ENCODE results near the gene KIF14. TPM values are rescaled to one million over a fixed set of nuclear protein-coding genes. Genes with fewer than 3 reads are reported as not detected.
"Not testable (repeated sequence)": the region's sequence is repeated elsewhere in the genome, so short reads cannot be mapped to it uniquely, and the experiment has no call there.

KIF14 gene
- total RNA-seq, 1 donor from 2014 or later = 3.1 TPM

DNA sequence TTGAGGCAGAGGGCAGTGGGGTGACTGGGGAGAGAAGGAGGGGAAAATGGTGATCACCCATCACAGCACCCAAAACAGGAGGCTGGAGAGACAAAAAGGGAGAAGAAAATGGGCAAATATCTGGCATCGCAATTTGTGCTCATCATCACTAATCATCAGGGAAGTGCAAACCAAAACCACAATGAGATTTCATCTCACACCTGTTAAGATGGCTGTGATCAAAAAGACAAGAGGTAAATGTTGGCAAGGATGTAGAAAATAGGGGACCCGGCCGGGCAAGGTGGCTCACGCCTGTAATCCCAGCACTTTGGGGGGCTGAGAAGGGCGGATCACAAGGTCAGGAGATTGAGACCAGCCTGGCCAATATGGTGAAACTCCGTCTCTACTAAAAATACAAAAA is 74.0 kb downstream of the KIF14 start:
- ATAC-seq = no peak

DNA sequence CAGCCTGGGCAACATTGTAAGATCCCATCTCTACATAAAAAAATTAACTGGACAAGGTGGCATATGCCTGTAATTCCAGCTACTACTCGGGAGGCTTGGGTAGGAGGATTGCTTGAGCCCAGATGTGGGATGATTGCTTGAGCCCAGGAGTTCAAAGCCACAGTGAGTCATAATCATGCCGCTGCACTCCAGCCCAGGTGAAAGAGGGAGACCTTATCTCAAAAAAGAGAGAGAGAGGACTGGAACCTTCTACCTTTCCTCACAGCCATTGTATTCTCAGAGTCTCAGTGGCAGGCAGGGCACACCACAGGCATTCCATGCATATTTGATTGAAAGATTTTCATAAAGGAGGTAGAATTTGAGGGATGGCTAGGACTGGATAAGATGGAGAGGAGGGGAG is 78.4 kb downstream of the KIF14 start:
- ATAC-seq = no peak

DNA sequence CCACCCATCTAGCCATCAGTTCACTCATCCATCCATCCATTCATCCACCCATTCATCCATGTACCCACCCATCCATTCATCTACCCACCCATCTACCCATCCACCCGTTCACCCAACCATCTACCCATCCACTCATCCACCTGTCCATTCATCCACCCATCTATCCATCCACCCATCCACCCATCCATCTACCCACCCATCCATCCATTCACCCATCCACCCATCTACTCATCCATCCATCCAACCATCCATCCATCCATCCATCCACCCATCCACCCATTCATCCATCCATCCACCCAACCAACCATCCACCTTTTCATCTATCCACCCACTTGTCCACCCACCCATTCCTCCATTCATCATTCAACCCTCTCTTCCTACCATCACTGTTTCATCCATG is 80.3 kb downstream of the KIF14 start:
- no peak for ATAC-seq

DNA sequence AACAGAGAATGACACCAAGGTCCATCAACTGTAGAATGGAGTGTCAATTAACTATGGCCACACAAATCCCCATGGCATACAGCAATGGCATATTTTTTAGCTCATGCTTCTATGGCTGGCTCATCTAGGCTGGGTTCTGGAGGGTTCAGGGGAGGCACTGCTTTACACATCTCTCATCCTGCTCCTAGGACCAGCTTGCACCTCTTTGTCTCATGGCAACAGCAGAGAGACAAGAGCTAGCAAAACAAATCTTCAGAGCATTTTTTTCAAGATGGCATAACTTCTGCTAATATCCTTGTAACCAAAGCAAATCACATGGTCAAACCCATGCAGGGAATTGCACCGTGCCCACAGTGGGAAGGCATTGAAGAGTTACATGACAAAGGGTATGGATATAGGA is 82.4 kb downstream of the KIF14 start:
- ATAC-seq = no peak

DNA sequence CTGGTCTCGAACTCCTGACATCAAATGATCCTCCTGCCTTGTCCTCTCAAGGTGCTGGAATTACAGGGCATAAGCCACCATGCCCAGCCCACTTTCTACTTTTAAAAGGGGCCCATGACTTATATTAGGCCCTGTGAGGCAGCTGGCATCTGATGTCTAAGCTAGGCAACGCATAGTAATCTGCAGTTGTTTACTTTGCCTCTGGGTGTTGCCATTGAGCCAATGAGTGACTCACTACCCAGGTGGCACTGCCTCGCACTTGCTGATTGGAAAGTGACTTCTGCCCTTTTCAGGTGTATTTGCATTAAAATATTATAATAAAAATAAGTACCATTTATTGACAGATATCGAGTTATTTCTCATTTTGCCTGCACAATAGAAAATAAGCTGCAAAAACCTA is 84.9 kb downstream of the KIF14 start:
- ATAC-seq = peak; percentile 86

DNA sequence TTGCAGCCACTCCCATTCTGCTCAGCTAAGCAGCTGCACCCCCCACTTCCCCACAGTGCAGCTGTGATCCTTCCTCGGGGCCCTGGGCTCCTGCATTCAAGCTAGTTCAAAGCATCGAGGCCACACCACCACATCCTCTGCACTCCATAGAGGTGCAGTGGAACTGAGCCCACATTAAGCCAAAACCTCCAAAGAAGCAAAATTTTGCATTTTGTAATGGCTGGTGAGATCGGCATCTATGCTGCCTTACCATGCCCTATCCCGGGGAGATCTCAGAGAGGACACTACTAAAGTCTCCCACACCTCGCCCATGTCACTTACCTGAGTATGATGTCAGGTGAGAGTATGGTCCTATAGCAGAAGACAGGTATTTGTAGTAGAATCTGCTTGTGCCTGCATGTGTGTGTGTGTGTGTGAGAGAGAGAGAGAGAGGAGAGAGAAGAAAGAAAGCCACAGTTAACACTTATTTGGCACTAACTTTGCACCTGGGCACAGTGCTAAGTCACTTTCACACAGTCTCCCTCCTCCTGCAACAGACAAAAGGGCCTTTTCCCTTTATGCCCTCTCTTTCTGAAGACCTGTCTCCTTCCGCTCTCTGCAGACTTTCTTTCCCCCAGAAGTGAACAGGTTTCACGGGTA is 89.8 kb downstream of the KIF14 start:
- no peak for ATAC-seq

DNA sequence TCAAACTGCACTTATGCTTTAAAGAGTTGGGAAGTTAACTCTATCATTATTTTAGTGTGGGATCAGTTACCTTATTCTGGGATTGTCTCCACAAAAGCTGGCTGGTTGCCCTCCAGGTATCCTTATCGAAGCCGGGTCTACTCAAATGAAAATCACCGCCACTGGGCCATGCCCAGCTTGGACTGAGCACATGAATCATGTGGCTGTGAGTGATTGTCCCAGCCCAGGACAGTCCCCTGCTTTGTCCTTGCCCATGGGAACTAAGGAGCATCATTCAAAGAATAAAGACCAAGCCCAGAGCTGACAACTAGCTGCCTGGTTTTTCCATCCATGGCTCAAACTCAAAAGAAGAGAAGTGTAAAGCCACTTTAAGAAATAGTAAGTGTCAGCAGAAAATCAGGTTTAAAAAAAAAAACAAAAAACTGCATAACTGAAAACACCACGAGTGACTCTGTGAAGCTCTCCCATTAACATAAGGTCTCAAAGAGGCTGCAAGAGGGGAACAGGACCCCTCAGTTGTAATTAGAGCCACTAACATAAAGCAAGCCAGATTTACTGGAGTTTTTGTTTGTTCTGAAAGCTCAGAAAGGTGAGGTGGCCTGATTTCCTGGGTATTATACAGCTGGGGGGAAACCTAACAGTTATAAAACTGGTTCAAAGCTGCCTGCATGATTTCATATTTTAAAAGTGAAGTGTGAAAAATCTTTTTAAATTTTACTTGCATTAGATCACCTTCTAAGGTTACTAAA is 91.5 kb downstream of the KIF14 start:
- no peak for ATAC-seq

DNA sequence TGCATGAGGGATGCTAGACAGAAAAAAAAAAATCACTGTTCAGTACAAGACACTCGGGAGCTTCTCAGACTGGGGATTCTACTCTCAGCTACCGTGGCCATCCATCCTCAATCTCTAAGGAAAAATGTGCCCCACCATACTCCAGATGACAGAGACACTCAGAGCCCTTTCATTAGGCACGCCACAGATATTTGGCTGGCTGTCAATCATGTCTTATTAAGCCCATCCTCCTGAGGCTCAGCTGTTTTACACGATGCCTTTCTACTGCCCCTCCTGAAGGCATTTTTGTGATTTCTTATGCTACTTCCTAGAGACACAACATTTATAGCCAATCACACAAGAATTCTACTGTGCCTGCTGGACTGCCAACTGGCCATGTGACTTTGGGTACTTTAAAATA is 92.9 kb downstream of the KIF14 start:
- no peak for ATAC-seq

DNA sequence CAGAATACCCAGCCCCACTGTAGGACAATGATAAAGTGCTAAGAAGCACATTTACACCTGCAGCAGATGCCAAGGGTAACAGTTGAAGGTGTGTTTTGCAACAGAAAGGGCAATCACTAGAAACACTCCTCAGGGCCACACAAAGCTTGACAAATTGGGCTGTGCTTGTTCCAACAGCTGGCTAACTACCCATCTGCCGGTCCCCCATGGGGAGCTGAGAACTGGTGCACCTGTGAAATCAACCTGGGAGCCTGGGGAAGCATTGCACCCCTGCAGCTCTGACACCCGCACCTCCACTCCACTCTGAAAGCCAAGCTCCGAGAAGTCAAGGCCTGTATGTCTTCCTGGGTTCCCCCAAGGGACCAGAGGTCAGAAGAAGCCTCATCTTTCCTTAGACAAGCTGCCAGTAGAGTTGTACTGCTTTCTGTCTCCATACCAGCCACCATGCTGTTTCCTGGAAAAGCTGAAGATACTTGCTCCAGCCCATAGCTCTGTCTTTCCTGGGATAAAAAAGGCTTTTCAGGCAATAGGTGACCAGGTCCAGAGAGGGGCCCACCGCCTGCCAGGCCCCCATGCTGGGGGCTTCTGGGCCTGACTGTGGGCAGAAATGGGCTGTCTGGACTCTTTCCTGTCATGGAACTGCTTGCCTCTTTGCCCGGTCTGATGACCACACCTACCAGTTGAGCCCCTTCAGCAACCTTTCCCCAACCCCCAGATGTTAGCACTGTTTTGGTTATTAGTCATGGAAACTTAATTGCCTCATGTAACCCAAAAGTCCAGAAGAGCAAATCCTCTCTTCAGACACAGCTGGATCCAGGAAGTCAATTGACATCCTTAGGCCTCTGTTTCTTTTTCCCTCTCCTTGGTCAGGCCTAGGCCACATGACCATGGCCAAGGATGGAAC is 93.6 kb downstream of the KIF14 start:
- no peak for ATAC-seq

DNA sequence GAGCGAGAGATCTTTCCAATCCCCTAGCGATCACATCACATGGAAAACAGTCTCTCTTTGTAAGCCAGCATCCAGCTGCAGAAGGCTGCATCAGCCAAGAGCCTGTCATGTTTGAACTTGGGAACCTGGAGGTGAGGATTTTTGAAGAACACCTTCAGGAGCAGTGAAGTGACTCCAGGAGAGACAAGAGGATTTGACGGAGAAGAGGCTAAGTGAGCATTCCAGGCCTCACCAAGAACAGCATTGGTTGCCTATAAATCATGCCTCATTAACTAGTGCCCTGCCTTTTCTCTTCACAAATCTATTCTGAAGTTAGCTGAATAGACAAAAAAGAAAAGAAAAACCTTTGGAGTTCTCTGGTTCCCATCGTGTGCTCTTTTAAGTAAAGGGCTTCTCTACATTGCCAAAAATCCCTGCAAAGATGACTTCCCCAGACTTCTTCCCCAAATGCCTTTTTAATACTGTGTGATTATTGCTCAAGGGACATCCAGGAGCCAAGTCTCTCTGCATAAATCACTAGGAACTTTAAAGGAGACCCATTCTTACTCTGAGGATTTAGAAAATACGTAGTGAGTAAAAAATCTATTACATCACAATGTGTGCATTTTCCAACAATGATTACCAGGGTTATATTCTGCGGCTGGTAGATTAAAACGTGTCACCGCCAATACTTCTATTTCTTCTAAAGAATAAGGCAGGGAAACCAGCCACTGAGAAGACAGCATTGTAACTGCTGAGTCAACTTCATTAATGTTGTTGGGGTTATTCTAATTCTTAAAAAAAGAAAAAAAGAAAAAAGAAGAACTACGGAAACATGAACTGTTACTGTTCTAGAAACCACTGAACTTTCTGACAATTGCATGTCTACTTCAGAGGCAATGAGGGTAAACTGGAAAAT is 95.2 kb downstream of the KIF14 start:
- ATAC-seq = no peak

DNA sequence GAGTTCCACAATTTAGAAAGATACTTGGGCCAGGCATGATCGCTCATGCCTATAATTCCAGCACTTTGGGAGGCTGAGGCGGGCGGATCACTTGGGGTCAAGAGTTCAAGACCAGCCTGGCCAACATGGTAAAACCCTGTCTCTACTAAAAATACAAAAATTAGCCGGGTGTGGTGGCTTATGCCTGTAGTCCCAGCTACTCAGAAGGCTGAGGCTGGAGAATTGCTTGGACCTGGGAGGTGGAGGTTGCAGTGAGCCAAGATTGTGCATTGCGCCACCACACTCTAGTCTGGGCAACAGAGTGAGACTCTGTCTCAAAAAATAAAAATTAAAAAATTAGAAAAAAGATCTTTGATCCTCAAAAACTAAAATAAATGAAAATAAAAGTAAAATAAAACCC is 96.0 kb downstream of the KIF14 start:
- ATAC-seq = not testable (repeated sequence)

DNA sequence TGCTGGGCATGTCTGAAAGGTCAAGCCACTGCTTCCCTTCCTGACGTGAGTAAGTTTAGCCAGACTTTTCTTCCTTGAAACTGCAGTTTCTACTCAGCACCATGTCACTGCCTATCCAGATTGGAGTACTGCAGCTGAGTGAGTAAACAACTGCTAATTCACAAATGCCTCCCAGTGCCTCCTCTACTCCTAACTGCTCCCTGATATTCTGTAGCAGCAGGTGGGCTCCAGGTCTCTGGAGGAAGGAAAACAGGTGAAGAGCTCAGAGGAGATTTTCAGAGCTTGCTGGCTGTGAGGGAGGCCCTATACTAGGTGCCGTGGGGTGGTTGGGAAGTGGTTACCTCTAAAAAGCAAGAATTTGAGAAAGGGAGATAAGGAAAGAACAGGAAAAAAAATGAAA is 96.5 kb downstream of the KIF14 start:
- no peak for ATAC-seq

DNA sequence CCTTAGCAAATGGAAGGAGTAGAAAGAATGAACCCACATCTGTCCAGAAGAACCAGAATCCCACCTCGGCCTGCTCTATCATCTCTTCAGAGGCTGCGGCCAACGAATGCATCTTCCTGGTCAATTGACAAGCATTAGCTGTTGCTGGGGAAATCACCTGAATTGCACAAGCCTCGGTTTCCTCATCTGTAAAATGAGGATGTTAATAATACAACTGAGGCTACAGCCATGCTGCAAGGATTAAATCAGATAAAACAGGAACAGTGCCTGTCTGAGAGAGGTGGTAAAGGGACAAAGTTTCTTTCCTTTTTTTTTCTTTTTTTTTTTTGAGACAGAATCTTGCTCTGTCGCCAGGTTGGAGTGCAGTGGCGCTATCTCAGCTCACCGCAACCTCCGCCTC is 99.8 kb downstream of the KIF14 start:
- no peak for ATAC-seq

DNA sequence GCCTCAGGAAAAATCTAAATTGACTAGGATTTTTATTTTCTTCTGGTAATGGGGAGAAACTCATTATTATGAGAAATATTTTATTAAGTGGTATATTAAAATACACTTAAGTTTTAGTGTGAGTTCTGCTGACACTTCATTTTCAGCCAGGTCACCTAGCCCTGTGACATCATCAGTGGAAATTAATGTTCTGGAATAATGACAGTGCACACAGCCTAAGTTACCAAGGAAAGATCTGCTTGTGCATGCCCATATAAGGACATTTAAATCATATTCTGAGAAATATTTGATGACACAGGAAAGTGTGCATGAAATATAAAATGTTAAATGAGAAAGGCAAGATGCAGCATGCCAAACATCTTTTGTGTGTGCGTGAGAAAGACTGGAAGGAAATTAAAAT is 102.0 kb downstream of the KIF14 start:
- ATAC-seq = no peak

DNA sequence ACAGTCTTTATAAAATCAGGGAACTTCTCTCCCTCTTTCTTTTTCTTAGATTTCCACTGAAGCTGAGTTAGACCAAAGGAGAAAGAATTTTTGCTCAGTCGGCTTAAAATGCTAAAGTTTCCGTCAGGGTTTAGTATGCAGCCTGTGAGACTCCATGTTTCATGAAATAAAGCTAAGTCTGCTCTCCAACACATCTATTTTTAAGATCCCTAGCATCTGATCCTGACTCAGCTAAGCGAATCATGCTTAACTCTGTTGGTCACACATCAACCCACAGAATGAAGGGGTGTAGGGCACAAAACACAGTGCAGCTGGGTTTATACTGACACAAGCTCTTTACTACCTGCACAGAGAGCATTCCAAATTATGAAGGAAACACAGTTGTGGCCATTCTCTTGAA is 108.4 kb downstream of the KIF14 start:
- no peak for ATAC-seq

DNA sequence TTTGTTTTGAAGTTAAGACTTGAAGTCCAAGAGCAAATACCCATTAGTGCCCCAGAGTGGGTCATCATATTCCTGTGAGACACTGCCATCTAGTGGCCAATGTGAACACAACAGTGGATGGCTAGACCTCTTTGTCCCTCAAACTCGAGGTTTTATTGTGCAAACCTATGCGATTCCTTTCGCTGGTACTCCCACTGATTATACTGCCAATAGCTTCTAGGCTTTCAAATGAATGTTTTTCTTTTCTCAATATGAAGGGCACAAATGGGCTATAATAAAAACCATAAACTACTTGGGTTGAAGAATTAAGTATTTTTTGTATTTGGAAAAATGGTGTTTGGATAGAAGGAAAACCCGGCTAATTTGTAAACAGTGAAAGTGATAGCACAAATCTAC is 110.3 kb downstream of the KIF14 start:
- peak; percentile 87 for ATAC-seq

DNA sequence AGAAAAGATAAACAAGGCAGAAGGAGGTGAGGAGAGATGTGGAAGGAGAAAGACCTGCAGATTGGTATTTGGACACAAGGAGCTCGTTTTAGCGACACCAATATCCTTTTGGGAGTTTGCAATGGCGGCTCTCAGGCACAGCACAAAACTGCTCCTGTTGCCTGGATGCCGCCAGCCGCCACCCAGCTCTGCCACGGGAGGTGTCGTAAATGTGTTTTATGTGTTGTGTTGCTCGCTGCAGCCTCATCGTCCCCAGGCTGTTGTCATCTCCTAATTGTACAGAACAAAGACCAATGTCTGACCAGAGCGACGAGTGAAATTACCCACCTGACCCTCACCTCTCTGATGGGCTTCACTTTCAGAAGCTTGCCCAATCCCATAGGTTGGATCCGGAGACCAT is 114.1 kb downstream of the KIF14 start:
- ATAC-seq = no peak

DNA sequence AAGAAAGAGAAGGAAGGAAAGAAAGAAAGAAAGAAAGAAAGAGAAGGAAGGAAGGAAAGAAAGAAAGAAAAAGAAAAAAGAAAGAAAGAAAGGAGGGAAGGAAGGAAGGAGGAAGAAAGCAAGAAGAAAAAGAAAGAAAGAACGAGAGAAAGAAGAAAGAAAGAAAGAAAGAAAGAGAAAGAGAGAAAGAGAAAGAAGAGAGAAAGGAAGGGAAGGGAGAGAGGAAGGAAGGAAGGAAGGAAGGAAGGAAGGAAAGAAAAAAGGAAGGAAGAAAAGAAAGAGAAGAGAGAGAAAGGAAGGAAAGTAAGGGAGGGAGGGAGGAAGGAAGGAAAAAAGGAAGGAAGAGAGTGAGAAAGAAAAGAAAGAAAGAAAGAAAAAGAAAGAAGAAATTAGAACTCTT is 115.3 kb downstream of the KIF14 start:
- ATAC-seq = no peak
